Measurements from ENCODE around the gene CLRN2.

CLRN2 gene

DNA sequence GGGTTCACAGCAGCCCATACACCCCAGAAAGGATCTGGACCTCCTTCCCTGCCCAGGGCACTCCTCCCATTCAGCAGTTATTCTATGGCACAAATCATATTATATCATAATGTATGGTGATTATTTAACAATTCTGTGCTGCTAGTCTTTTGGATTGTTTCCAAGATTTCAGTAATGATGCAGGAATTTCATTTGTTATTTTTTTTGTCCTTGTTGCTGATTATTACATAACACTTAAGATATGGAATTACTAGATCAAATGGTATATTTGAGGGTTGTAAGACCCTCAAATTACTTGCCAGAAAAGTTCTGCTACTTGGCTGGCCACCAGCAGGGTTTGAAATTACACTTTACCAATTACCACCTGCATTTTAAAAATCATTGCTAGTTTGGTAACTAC, 39.5 kb upstream of the CLRN2 start:
- no peak overlapping the region for H3K4me3 ChIP-seq (ENCODE audit: low read length, poor library complexity, severe bottlenecking)
- H3F3A ChIP-seq (ENCODE audit: low read depth): no peaks in the 10 kb centered on the region
- no peaks in the 10 kb centered on the region for H3K9me2 ChIP-seq (replicated peaks; ENCODE audit: low read depth, low read length)
- H3K27me3 ChIP-seq (ENCODE audit: insufficient read depth, low read length, poor library complexity, severe bottlenecking): no peaks in the 10 kb centered on the region
- H3K4me2 ChIP-seq (ENCODE audit: low read depth, low read length, poor library complexity, severe bottlenecking): no peak overlapping the region
- no peak overlapping the region for H3K9ac ChIP-seq (ENCODE audit: low read depth, low read length, poor library complexity, severe bottlenecking)
- no peaks in the 10 kb centered on the region for H3K4me1 ChIP-seq (ENCODE audit: insufficient read depth, low read length, poor library complexity, severe bottlenecking)
- no peaks in the 10 kb centered on the region for H3K36me3 ChIP-seq (ENCODE audit: insufficient read depth, low read length)
- no peaks in the 10 kb centered on the region for H3K9me3 ChIP-seq (ENCODE audit: insufficient read depth, low read depth, low read length)
- no peak overlapping the region for H2AFZ ChIP-seq (ENCODE audit: low read length)
- TF ChIP-seq, protein P1, sequence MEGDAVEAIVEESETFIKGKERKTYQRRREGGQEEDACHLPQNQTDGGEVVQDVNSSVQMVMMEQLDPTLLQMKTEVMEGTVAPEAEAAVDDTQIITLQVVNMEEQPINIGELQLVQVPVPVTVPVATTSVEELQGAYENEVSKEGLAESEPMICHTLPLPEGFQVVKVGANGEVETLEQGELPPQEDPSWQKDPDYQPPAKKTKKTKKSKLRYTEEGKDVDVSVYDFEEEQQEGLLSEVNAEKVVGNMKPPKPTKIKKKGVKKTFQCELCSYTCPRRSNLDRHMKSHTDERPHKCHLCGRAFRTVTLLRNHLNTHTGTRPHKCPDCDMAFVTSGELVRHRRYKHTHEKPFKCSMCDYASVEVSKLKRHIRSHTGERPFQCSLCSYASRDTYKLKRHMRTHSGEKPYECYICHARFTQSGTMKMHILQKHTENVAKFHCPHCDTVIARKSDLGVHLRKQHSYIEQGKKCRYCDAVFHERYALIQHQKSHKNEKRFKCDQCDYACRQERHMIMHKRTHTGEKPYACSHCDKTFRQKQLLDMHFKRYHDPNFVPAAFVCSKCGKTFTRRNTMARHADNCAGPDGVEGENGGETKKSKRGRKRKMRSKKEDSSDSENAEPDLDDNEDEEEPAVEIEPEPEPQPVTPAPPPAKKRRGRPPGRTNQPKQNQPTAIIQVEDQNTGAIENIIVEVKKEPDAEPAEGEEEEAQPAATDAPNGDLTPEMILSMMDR (conservative IDR thresholded peaks at IDR 0.05; ENCODE audit: low read length): no peak
- TF ChIP-seq EZH2phosphoT487 (IDR thresholded peaks at IDR 0.05; ENCODE audit: borderline replicate concordance): no peak
- no peaks in the 10 kb centered on the region for H3K79me2 ChIP-seq (ENCODE audit: insufficient read depth, low read length)
- H4K20me1 ChIP-seq (ENCODE audit: insufficient read depth, low read length, poor library complexity, severe bottlenecking): no peaks in the 10 kb centered on the region

DNA sequence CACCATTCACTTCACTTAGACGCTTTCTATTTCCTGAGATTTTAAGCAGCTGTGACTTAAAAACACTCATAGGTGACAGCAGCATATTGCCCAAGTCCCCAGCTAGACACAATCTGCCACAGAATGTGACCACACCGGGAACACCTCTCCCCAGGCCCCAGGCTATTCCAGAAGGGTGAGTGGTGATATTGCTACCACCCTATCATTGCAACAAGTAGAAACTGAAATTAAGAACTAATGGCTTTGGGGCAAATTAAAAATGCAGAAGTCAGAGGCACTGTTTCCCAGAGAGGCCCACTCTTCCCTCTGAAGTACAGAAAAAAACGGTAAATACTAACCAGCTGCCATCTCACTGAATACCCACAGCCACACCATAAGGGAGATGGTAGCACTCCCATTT, 38.1 kb upstream of the CLRN2 start:
- H3K9me2 ChIP-seq (replicated peaks; ENCODE audit: low read depth, low read length): no peaks in the 10 kb centered on the region
- no peak overlapping the region for H3K4me2 ChIP-seq (ENCODE audit: low read depth, low read length, poor library complexity, severe bottlenecking)
- no peaks in the 10 kb centered on the region for H4K20me1 ChIP-seq (ENCODE audit: insufficient read depth, low read length, poor library complexity, severe bottlenecking)
- no peak for TF ChIP-seq EZH2phosphoT487 (IDR thresholded peaks at IDR 0.05; ENCODE audit: borderline replicate concordance)
- TF ChIP-seq, protein P1 (conservative IDR thresholded peaks at IDR 0.05; ENCODE audit: low read length): no peak
- H2AFZ ChIP-seq (ENCODE audit: low read length): no peak overlapping the region
- H3K4me3 ChIP-seq (ENCODE audit: low read length, poor library complexity, severe bottlenecking): no peak overlapping the region
- no peaks in the 10 kb centered on the region for H3F3A ChIP-seq (ENCODE audit: low read depth)
- H3K79me2 ChIP-seq (ENCODE audit: insufficient read depth, low read length): no peaks in the 10 kb centered on the region
- no peaks in the 10 kb centered on the region for H3K9me3 ChIP-seq (ENCODE audit: insufficient read depth, low read depth, low read length)
- no peaks in the 10 kb centered on the region for H3K4me1 ChIP-seq (ENCODE audit: insufficient read depth, low read length, poor library complexity, severe bottlenecking)
- no peak overlapping the region for H3K9ac ChIP-seq (ENCODE audit: low read depth, low read length, poor library complexity, severe bottlenecking)
- no peaks in the 10 kb centered on the region for H3K36me3 ChIP-seq (ENCODE audit: insufficient read depth, low read length)
- H3K27me3 ChIP-seq (ENCODE audit: insufficient read depth, low read length, poor library complexity, severe bottlenecking): no peaks in the 10 kb centered on the region

DNA sequence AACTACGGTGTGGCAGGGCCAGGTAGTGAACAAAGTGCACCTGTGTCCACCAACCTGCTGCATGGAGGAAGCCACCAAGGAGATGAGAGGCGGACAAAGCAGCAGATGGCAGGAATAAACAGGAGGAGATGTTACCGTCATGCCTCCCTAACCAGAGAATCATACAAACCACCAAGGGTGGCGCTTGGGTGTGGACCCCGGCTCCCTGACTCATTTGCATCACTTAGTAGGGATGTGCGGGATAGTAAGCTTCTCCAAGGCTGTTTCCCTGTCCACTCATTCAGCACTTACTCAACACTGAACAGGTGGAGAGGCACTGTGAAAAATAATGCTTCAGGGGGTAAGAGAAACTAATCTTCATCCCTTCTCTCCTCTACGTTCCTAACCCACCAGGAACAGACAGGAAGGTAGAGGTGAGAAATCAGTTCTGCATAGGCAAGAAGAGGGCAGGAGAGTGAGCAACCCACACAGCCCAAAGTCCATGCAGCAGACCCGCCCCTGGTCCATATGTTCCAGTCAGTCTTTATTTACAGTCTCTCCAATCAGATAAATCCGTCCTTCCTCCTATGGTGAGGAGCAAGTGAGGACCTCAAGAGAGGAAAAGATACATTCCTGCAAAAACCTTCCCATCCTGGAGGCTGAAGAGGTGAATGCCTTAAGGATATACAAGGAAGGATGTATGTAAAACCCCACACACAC, 37.0 kb upstream of the CLRN2 start:
- Histone ChIP-seq H3K27me3 (ENCODE audit: insufficient read depth, low read length, poor library complexity, severe bottlenecking) (no peaks in the 10 kb centered on the region), H3K9ac (ENCODE audit: low read depth, low read length, poor library complexity, severe bottlenecking) (no peak overlapping the region), H3K9me2 (replicated peaks; ENCODE audit: low read depth, low read length) (no peaks in the 10 kb centered on the region), H3K36me3 (ENCODE audit: insufficient read depth, low read length) (no peaks in the 10 kb centered on the region; the same call in 1 of the 2 replicates), H3K4me1 (ENCODE audit: insufficient read depth, low read length, poor library complexity, severe bottlenecking) (no peaks in the 10 kb centered on the region), H3K79me2 (ENCODE audit: insufficient read depth, low read length) (no peaks in the 10 kb centered on the region), H4K20me1 (ENCODE audit: insufficient read depth, low read length, poor library complexity, severe bottlenecking) (no peaks in the 10 kb centered on the region), H2AFZ (ENCODE audit: low read length) (no peak overlapping the region), H3K4me2 (ENCODE audit: low read depth, low read length, poor library complexity, severe bottlenecking) (no peak overlapping the region), H3K9me3 (ENCODE audit: insufficient read depth, low read depth, low read length) (no peaks in the 10 kb centered on the region), H3F3A (ENCODE audit: low read depth) (no peaks in the 10 kb centered on the region), H3K4me3 (ENCODE audit: low read length, poor library complexity, severe bottlenecking) (no peak overlapping the region)
- TF ChIP-seq, protein P1 (conservative IDR thresholded peaks at IDR 0.05; ENCODE audit: low read length): no peak
- TF ChIP-seq EZH2phosphoT487 (IDR thresholded peaks at IDR 0.05; ENCODE audit: borderline replicate concordance): no peak
